Spleen (tissue), 11 donors: ENCODE results near the gene TRIM40. TPM values are rescaled to one million over a fixed set of nuclear protein-coding genes. Genes with fewer than 3 reads are reported as not detected.

ENCODE experiments used
- DNase-seq: peaks from one replicate; pipeline ENCODE4 v3.0.0-alpha.2; 2020
- H3K27ac ChIP-seq, 8 donors: fragments of 200-600 bp; sonication (generic) in 7 of 8; 1 replicate in 4 of 8; 2 replicates in 4 of 8; pipeline versions ENCODE4 v1.5.0 to v1.8.0; 2016 to 2021; ENCODE audit warnings: inconsistent platforms in 4 of 8, mild to moderate bottlenecking in 4 of 8, moderate library complexity in 1 of 8
- H3K27me3 ChIP-seq, 7 donors: fragments of 200-600 bp; sonication (generic) in 6 of 7; replicated peaks in 1 of 7; 1 replicate in 4 of 7; 2 replicates in 3 of 7; pipeline versions ENCODE4 v1.5.0 to v1.8.0; 2016 to 2021; ENCODE audit warnings: inconsistent platforms in 3 of 7, mild to moderate bottlenecking in 1 of 7
- H3K36me3 ChIP-seq, 6 donors: fragments of 200-600 bp; sonication (generic) in 5 of 6; 1 replicate in 4 of 6; 2 replicates in 2 of 6; pipeline versions ENCODE4 v1.5.0 to v1.8.0; 2016 to 2021; ENCODE audit warnings: inconsistent platforms in 2 of 6
- H3K4me1 ChIP-seq, 6 donors: fragments of 200-600 bp; sonication (generic) in 5 of 6; 1 replicate in 3 of 6; 2 replicates in 3 of 6; pipeline versions ENCODE4 v1.5.0 to v1.8.0; 2016 to 2021; ENCODE audit warnings: inconsistent platforms in 3 of 6
- H3K4me3 ChIP-seq, 8 donors: fragments of 200-600 bp; sonication (generic) in 7 of 8; 1 replicate in 4 of 8; 2 replicates in 4 of 8; pipeline versions ENCODE4 v1.5.0 to v1.8.0; 2016 to 2021; ENCODE audit warnings: inconsistent platforms in 4 of 8, mild to moderate bottlenecking in 4 of 8, moderate library complexity in 2 of 8
- H3K9me3 ChIP-seq, 8 donors: fragments of 200-600 bp; sonication (generic) in 7 of 8; 1 replicate in 4 of 8; 2 replicates in 4 of 8; pipeline versions ENCODE4 v1.5.0 to v1.8.0; 2016 to 2021; ENCODE audit warnings: inconsistent platforms in 4 of 8
- CTCF ChIP-seq, 11 experiments: fragments of 200-600 bp in 7 of 11; fragments of 450-650 bp in 4 of 11; sonication (generic) in 4 of 11; IDR thresholded peaks in 8 of 11; conservative IDR thresholded peaks in 3 of 11; 1 replicate in 7 of 11; 2 replicates in 4 of 11; pipeline versions ENCODE4 v1.4.0 to v1.8.0; 2016 to 2021; ENCODE audit warnings: antibody characterized with exemption in 11 of 11, inconsistent platforms in 4 of 11, mild to moderate bottlenecking in 1 of 11
- POLR2A ChIP-seq, 3 donors: fragments of 450-650 bp; IDR thresholded peaks; one replicate each; pipeline ENCODE4 v1.5.1; 2017; ENCODE audit warnings: antibody characterized with exemption in 3 of 3, mild to moderate bottlenecking in 1 of 3
- POLR2AphosphoS5 ChIP-seq, 3 donors: sonication (generic); formaldehyde crosslinking; IDR thresholded peaks; one replicate each; pipeline ENCODE4 v1.5.1; 2017; ENCODE audit warnings: antibody characterized with exemption in 3 of 3
- WGBS, 5 donors: extraction: QIAGEN DNeasy Blood & Tissue Kit in 3 of 5; methylation state at CpG; one replicate each; pipeline versions ENCODE4 v1.1.5 to v1.1.7; 2013 to 2018; 5-methylcytosine and 5-hydroxymethylcytosine counted together
- intact Hi-C: fragments of 100-400 bp; cut with DNase I; formaldehyde crosslinking; loops from one replicate; pipeline ENCODE4 v1.15.0; 2023; ENCODE audit warnings: low total_unique reads
- polyA plus RNA-seq, 3 donors: library from polyadenylated mRNA; stranded (reverse); fragments of 200-250 nt; gene quantifications; one replicate each; pipeline ENCODE4 v1.2.1, GENCODE V29; 2013
- total RNA-seq, 7 donors: library from RNA; depleted of rRNA in 3 of 7; stranded (reverse); fragments of >200 nt in 3 of 7; fragmentation: NEBNext Ultra II Directional in 4 of 7; extraction: Animal tissue kit (Norgen Biotek cat#: 25700) in 4 of 7; gene quantifications; one replicate each; pipeline versions ENCODE4 v1.1.0 to v1.2.1, GENCODE V29; 2016 to 2021
- donor health status: healthy with polysubstance abuse.
- donor health status: DM: no; HTN: no; CAD: no; lungs with moderate emphysema.
- donor health status: DM: no; HTN: no; CAD: no.
- donor health status: Bipolar disorder and iron deficiency.
- donor health status: healthy.
- donor health status: DM: no; HTN: no; CAD: no.
- donor health status: DM: yes; HTN: yes; CAD: no.

The TRIM40 gene
- total and polyA plus RNA-seq, 10 donors: 0.20 to 1.0 (median 0.29) TPM; not detected in 7

- no peaks in the 10 kb centered on the region for H3K36me3 ChIP-seq
- peaks cover 0 to 20% (median 0%) of the 10 kb centered on the region in 7 donors for H3K27me3 ChIP-seq
- H3K27ac ChIP-seq: no peak within 1 kb of the TSS
- no peak for DNase-seq
- H3K9me3 ChIP-seq: no peaks in the 10 kb centered on the region
- no peak within 1 kb of the TSS for H3K4me3 ChIP-seq
- TF ChIP-seq CTCF (IDR thresholded peaks at IDR 0.05 in 8 of 11, conservative IDR thresholded peaks at IDR 0.05 in 3 of 11) (no peak), POLR2AphosphoS5 (IDR thresholded peaks at IDR 0.05) (no peak), POLR2A (IDR thresholded peaks at IDR 0.05) (no peak)
- WGBS, 5 donors: 79 to 85% (median 82%) methylated on average over 4 of the region's 4 CpGs
- H3K4me1 ChIP-seq: peaks cover 0 to 13% (median 5%) of the 10 kb centered on the region in 6 donors
- intact Hi-C loops: no loop called here
These were observed 25.0 kb downstream of the TRIM40 start, which contains the start of gene TRIM10 for GRCh38 chr6:30160785-30161531. TSS of gene TRIM10 (minus strand) at chr6:30161211. CDS start at chr6:30160858, 353 bp downstream.

- Histone ChIP-seq H3K4me1 (peaks cover 0 to 5% (median 0%) of the 10 kb centered on the region in 6 donors), H3K27ac (no peak overlapping the region), H3K27me3 (peaks cover 0 to 29% (median 0%) of the 10 kb centered on the region in 7 donors), H3K36me3 (no peaks in the 10 kb centered on the region), H3K9me3 (no peaks in the 10 kb centered on the region), H3K4me3 (no peak overlapping the region)
- WGBS, 5 donors: 74 to 90% (median 79%) methylated on average over 12 of the region's 12 CpGs
- no peak for TF ChIP-seq POLR2AphosphoS5 (IDR thresholded peaks at IDR 0.05)
- intact Hi-C loops: no loop called here
- DNase-seq: no peak
These were observed 26.5 kb downstream of the TRIM40 start for GRCh38 chr6:30162265-30163089.

GRCh38 chr6:30163090-30163917 lies 27.4 kb downstream of the TRIM40 start, which contains the start of gene TRIM15:
TSS of gene TRIM15 (plus strand) at chr6:30163546. CDS start at chr6:30163685, 139 bp downstream.
- no peak for DNase-seq
- intact Hi-C loops: no loop called here
- Histone ChIP-seq H3K27me3 (peaks cover 0 to 37% (median 0%) of the 10 kb centered on the region in 7 donors), H3K27ac (no peak within 1 kb of the TSS), H3K9me3 (no peaks in the 10 kb centered on the region), H3K4me1 (peaks cover 0 to 2% (median 0%) of the 10 kb centered on the region in 6 donors), H3K4me3 (no peak within 1 kb of the TSS), H3K36me3 (no peaks in the 10 kb centered on the region)
- TF ChIP-seq CTCF (IDR thresholded peaks at IDR 0.05 in 8 of 11, conservative IDR thresholded peaks at IDR 0.05 in 3 of 11): no peak
- no peak for TF ChIP-seq POLR2A (IDR thresholded peaks at IDR 0.05)
- TF ChIP-seq POLR2AphosphoS5 (IDR thresholded peaks at IDR 0.05): no peak
- WGBS, 5 donors: 72 to 79% (median 75%) methylated on average over 24 to 31 of the region's 31 CpGs

- 89 to 95% (median 90%) methylated on average over 16 of the region's 16 CpGs for WGBS, 5 donors
- no peaks in the 10 kb centered on the region for H3K9me3 ChIP-seq
- H3K4me3 ChIP-seq: no peak overlapping the region
- intact Hi-C loops: no loop called here
- H3K27ac ChIP-seq: no peak overlapping the region
- no peaks in the 10 kb centered on the region for H3K36me3 ChIP-seq
- peaks cover 0 to 44% (median 0%) of the 10 kb centered on the region in 7 donors for H3K27me3 ChIP-seq
- no peak for TF ChIP-seq CTCF (IDR thresholded peaks at IDR 0.05 in 8 of 11, conservative IDR thresholded peaks at IDR 0.05 in 3 of 11)
- DNase-seq: no peak
- peaks cover 0 to 4% (median 0%) of the 10 kb centered on the region in 6 donors for H3K4me1 ChIP-seq
These were observed 28.1 kb downstream of the TRIM40 start for GRCh38 chr6:30163918-30164654.
